Bronchial epithelial cell (primary cell): ENCODE results near the gene CHST12. TPM values are rescaled to one million over a fixed set of nuclear protein-coding genes. Genes with fewer than 3 reads are reported as not detected.
"Not testable (repeated sequence)": the region's sequence is repeated elsewhere in the genome, so short reads cannot be mapped to it uniquely, and the experiment has no call there.

Source experiments
- DNase-seq: peaks from one replicate; pipeline ENCODE4 v3.0.0-alpha.2; 2010; ENCODE audit warnings: low read depth
- FAIRE-seq: peaks from 2 replicates; lab custom pipeline; 2011; peaks lifted over from hg19 to GRCh38; lab: Jason Lieb, UNC
- H3K27me3 ChIP-seq: 2 replicates; pipeline ENCODE4 v1.5.1; 2011; ENCODE audit warnings: low read length; ENCODE audit not compliant: control insufficient read depth, insufficient read depth
- H3K36me3 ChIP-seq: 2 replicates; pipeline ENCODE4 v1.5.1; 2011; ENCODE audit warnings: low read length; ENCODE audit not compliant: control insufficient read depth, insufficient read depth
- H3K4me3 ChIP-seq: 2 replicates; pipeline ENCODE4 v1.5.1; 2011; ENCODE audit warnings: mild to moderate bottlenecking, low read depth, low read length, control low read depth
- CTCF ChIP-seq: IDR thresholded peaks from 2 replicates; pipeline ENCODE4 v1.5.1; 2011; ENCODE audit warnings: mild to moderate bottlenecking, moderate library complexity, low read length, control low read depth, inconsistent platforms; ENCODE audit not compliant: insufficient read depth, severe bottlenecking
- total RNA-seq: library from RNA; depleted of rRNA; stranded (reverse); fragments of >200 nt; gene quantifications from 2 replicates; pipeline ENCODE4 v1.2.1, GENCODE V29; 2014

Gene CHST12
- total RNA-seq, 1 donor from 2014 or later = 0.79 TPM

GRCh38 chr7:2452643-2453270 lies 49.3 kb downstream of the CHST12 start:
- H3K4me3 ChIP-seq = no peak overlapping the region
- DNase-seq = no peak
- H3K36me3 ChIP-seq = no peaks in the 10 kb centered on the region
- no peak for TF ChIP-seq CTCF
- H3K27me3 ChIP-seq = peaks cover 6% of the 10 kb centered on the region
- FAIRE-seq = no peak

GRCh38 chr7:2453849-2454248 lies 50.4 kb downstream of the CHST12 start:
- H3K27me3 ChIP-seq = not testable (repeated sequence)

GRCh38 chr7:2459674-2460073 lies 56.3 kb downstream of the CHST12 start:
- Histone ChIP-seq H3K27me3 (no peaks in the 10 kb centered on the region), H3K36me3 (no peaks in the 10 kb centered on the region), H3K4me3 (no peak overlapping the region)
- TF ChIP-seq CTCF = no peak
- DNase-seq (no peak), FAIRE-seq (no peak)

More at GRCh38 chr7:2453849-2454248, 50.4 kb downstream of the CHST12 start:
- FAIRE-seq, H3K4me3 ChIP-seq, DNase-seq, H3K36me3 ChIP-seq: not testable (repeated sequence)

GRCh38 chr7:2460188-2460587 lies 56.8 kb downstream of the CHST12 start:
- Histone ChIP-seq H3K27me3 (no peaks in the 10 kb centered on the region), H3K36me3 (no peaks in the 10 kb centered on the region), H3K4me3 (no peak overlapping the region)
- TF ChIP-seq CTCF = no peak
- DNase-seq (no peak), FAIRE-seq (no peak)

GRCh38 chr7:2460641-2461040 lies 57.2 kb downstream of the CHST12 start:
- Histone ChIP-seq H3K36me3 (no peaks in the 10 kb centered on the region), H3K27me3 (no peaks in the 10 kb centered on the region), H3K4me3 (no peak overlapping the region)
- TF ChIP-seq CTCF = no peak
- FAIRE-seq = no peak
- no peak for DNase-seq

GRCh38 chr7:2461268-2462026 lies 58.0 kb downstream of the CHST12 start:
- DNase-seq (no peak), FAIRE-seq (no peak)
- TF ChIP-seq CTCF = no peak
- no peaks in the 10 kb centered on the region for H3K36me3 ChIP-seq
- no peaks in the 10 kb centered on the region for H3K27me3 ChIP-seq
- H3K4me3 ChIP-seq = no peak overlapping the region
